Skin epidermis (tissue), 12 donors: ENCODE data around the gene SAMM50.

Source experiments
- H3K27ac ChIP-seq, 21 experiments: fragments of 200-600 bp; sonication (generic) in 11 of 21; one replicate each; pipeline ENCODE4 v1.5.0; 2020; ENCODE audit warnings: mild to moderate bottlenecking in 3 of 21, inconsistent platforms in 2 of 21, moderate library complexity in 2 of 21
- H3K4me3 ChIP-seq, 7 experiments: fragments of 200-600 bp; sonication (generic) in 2 of 7; one replicate each; pipeline ENCODE4 v1.5.0; 2020; ENCODE audit warnings: inconsistent platforms in 2 of 7, mild to moderate bottlenecking in 2 of 7, moderate library complexity in 1 of 7

Gene SAMM50

DNA sequence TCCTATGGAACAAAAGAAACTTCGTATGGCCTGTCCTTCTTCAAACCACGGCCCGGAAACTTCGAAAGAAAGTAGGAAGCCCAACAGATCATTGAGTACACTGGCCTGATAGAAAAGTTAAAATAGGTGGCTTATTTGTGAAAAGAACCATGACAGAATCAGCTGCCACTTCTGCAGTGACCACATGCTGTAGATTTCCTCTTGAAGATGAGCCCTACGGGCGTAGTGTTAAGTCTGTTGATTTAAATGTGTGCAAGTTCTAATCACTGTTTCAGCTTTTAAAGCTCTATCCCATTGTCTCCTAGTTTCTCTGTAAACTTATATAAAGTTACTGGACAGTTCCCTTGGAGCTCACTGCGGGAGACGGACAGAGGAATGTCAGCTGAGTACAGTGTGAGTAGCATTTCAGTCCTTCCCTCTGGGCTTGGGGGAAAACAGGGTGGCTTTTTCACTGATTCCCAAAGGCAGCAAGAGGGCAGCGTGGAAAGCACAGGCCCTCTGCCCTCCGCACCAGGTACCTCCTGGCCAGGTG is 17.8 kb downstream of the SAMM50 start:
- no peak overlapping the region for H3K4me3 ChIP-seq

DNA sequence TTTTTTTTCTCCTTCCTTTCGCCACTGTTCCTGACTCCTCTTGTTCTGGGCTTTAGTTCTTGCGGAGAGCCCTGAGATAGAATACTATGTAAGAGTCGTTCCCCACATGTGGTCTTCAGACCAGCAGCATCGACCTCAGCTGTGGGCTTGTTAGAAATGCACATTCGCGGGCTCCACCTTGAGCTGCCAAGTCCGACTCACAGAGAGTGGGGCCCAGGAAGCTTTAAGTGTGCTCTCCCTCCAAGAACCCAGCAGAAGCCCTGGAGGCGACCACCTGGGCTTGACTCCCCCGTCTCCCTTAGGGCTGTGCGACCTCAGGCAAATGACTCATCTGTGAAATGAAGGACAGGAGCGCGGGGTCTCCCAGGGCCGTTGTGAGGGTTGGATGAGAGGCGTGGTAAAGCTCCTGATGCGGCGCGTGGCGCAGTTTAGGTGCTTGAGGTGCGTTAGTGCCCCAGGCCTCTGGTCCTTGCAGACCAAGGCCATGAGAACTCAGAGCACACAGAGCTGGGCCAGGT is 18.8 kb downstream of the SAMM50 start:
- H3K27ac ChIP-seq: no peak overlapping the region

More for the DNA sequence above, 17.8 kb downstream of the SAMM50 start:
- no peak overlapping the region for H3K27ac ChIP-seq

DNA sequence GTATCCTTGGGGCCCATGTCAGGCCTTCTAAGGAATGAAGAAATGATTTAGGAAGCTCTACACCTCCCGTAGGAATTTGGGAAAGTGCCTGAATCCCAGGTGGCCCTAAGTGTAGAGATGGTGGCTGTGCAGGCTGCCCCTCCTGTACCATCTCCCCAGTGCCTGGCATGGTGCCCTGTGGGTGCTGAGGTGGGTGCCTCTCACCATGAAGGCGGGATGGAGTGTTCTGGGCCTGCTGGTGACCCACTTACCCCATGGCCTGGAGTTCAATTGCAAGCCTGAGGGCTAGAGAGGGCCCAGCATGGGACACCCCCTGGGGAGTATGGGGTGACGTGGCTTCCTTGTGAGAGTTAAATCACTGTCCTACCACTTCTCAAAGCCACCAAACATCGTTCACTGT is 19.8 kb downstream of the SAMM50 start:
- Histone ChIP-seq H3K27ac (no peak overlapping the region), H3K4me3 (no peak overlapping the region)

More for the DNA sequence above, 18.8 kb downstream of the SAMM50 start:
- no peak overlapping the region for H3K4me3 ChIP-seq

DNA sequence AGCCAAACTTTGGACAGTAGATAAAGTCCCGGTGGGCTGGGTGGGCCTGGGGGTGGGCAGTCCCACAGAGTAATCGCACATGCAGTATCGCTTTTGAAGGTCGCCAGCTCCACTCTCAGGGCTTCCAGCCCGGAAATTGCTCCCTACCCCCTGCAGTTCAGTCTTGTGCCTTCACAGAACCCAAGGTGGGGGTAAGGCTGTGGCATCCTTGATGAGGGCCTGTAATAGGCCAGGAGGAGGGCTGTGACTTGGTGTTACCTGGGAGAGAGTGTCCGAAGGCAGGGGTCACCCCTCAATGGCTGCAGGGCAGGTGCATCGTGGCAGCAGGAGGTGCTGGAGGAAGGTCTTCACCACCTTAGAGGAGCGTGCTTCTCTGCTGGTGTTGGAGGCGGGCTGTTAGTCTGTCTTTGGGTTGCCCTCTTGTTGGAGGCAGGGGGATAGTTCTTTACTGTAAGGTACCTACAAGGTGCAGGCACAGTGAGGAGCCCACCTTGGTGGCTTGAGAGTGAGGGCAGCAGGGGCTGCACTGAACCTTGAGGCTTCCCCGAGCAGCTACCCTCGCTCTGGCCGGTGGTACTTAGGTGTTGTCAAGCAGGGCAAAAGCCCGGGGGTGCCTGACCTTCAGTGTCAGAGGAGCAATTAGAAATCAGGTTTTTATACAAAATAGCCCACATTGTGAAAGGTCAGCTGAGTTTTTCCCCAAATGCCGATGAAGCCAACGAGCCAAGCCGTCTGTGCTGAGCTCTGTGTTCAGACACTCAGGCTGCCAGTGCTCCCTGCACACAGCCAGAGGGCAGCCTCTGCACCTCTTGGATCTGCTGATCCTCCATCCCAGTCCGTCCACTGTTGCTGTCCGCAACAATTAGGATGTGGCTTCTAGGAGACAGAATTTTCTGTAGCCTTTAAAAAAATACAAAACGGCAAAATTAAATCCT is 21.9 kb downstream of the SAMM50 start:
- no peak overlapping the region for H3K4me3 ChIP-seq

DNA sequence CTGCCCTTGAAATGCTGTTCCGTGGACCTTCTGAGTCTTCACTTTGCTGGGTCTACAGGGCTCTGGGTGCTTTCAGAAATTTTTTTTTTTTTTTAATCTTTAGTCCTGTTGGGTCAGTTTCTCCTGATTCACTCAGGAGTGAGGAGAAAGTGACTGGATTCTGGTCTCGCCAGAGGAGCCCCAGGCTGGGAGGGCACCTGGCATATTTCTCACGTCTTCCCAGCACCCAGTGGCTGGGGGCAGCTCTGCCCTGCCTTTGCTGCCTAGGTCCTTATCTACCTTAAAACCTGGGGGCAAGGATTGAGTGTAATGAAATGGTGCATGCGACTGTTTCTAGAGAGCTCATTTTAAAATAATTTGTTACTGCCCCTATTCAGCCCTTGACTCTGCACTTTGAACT is 23.3 kb downstream of the SAMM50 start:
- Histone ChIP-seq H3K4me3 (no peak overlapping the region), H3K27ac (no peak overlapping the region)

More for the DNA sequence above, 21.9 kb downstream of the SAMM50 start:
- no peak overlapping the region for H3K27ac ChIP-seq

DNA sequence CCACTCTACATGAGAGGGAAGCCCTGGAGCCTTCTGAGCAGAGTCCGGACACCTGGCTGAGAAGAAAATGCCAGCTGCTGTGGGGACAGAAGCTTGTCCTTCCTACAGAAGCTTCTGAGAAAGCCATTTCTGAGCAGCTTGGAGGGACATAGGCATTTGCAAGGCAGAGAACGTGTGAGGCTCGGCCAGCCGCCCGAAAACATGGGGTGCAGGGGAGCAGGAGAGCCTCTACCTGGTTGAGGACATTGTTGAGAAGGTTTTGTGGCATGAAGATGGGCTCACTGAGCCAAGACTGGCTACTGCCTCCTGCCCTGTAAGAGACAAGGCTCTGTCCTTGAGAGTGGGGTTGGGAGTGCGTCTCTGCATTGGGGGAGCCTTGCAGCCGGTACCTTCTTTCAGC is 25.3 kb downstream of the SAMM50 start:
- H3K27ac ChIP-seq: no peak overlapping the region
- H3K4me3 ChIP-seq: no peak overlapping the region

DNA sequence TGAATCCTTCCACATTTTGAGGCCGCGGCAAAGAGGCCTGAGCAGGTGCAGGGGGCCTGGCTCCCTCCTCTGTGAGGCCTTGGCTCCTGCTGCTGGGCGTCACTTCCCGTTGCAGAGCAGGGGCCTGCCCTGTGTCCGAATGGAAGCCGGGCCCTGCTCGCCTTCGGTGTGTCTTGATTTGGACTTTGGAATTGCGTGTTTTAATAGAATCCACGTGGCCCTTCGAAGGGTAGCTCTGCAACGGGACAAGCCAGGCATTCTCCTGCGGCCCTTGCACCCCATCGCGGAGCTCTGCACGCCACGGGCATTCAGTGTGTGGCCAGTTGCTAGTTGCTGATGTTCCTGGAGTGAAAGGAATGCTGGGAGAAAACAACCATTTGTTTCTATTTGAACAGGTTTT is 25.8 kb downstream of the SAMM50 start:
- Histone ChIP-seq H3K27ac (no peak overlapping the region), H3K4me3 (no peak overlapping the region)

DNA sequence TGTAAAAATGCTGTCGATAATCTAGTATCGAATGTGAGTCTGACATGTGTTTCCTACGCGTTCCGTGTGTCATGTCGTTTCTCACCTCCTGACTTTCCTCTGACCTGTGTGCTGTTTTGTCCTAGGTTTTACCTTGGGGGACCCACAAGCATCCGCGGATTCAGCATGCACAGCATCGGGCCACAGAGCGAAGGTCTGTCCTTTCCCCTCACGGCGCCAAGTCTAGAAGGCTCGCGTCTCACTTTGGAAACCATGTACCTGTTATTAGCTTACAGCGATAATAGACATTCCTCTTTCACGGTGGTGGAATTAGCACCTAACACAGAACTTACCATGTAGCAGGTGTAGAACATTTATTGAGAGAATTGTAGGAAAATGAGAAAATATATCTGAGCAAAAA is 28.6 kb downstream of the SAMM50 start:
- no peak overlapping the region for H3K27ac ChIP-seq
- H3K4me3 ChIP-seq: no peak overlapping the region

DNA sequence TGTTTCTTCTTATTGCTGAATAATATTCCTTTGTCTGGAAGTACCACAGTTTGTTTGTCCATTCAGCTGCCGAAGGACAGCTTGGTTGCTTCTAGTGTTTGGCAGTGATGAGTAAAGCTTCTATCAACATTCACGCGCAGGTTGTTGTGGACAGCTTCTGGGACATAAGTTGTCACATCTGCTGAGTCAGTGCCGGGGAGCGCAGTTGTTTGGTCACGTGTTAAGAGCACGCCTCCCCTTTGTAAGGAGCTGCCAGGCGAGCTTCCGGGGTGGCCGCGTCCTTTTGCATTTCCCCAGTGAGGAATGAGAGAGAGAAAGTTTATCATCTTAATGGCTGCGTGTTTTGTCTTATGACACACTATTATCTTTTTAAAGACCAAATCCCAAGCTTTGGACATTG is 30.3 kb downstream of the SAMM50 start:
- H3K27ac ChIP-seq: no peak overlapping the region
- no peak overlapping the region for H3K4me3 ChIP-seq

DNA sequence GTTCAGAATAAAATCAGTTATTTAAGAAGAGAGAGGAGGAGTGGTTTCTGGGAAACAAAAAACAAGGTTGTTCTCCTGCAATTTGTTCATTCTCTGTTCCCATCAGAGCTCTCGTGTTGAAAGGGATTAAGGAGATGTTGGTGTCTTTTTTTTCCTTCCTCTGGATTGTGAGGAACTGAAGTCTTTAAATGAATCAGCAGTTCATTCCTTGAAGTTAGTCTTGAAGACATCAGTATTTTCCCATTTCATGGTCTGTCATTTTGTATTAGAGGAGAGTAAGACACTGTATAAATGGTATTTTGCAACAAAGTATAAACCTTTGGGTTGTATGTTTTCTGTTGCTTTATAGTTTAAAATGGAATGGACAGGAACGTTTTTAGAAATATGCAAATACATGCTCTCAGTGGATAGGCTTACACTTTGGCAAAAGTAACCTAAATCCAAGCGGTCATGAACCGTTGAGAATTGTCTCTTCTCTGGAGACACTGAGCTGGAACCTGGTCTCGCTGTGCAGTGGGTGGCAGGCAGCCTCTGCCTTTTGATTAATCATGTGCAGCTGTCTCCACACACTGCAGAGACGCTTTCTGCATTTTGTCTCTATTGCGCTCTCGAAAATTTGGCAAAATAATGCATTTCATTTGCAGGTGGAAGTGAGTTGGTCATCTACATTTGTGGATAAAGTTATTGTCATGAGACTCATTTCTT is 33.0 kb downstream of the SAMM50 start:
- Histone ChIP-seq H3K27ac (no peak overlapping the region), H3K4me3 (no peak overlapping the region)

DNA sequence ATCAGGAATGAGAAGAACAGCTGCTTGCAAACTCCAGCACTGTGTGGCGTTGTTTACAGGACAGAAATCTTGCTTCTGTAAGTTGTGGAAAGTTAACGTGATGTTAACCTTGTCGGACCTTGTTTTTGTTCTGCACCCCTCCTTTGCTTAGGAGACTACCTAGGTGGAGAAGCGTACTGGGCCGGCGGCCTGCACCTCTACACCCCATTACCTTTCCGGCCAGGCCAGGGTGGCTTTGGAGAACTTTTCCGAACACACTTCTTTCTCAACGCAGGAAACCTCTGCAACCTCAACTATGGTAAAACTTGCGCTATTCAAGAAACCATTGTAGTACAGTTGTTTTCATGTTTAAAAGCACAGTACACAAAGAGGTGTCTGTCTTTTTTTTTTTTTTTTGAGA is 33.7 kb downstream of the SAMM50 start:
- Histone ChIP-seq H3K27ac (no peak overlapping the region), H3K4me3 (no peak overlapping the region)

DNA sequence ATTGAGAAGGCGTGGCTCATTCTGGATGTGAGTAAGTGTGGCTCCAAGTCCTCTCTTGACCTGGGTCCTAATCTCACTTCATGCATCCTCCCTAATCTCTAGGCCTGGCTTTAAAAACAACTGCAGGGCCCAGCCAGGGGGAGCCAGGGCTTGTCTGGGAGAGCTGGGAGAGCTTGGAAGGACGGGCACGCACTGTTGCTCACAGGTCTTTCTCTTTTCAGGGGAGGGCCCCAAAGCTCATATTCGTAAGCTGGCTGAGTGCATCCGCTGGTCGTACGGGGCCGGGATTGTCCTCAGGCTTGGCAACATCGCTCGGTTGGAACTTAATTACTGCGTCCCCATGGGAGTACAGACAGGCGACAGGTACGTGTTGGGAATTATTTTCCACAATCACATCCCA is 34.8 kb downstream of the SAMM50 start:
- Histone ChIP-seq H3K4me3 (no peak overlapping the region), H3K27ac (no peak overlapping the region)

DNA sequence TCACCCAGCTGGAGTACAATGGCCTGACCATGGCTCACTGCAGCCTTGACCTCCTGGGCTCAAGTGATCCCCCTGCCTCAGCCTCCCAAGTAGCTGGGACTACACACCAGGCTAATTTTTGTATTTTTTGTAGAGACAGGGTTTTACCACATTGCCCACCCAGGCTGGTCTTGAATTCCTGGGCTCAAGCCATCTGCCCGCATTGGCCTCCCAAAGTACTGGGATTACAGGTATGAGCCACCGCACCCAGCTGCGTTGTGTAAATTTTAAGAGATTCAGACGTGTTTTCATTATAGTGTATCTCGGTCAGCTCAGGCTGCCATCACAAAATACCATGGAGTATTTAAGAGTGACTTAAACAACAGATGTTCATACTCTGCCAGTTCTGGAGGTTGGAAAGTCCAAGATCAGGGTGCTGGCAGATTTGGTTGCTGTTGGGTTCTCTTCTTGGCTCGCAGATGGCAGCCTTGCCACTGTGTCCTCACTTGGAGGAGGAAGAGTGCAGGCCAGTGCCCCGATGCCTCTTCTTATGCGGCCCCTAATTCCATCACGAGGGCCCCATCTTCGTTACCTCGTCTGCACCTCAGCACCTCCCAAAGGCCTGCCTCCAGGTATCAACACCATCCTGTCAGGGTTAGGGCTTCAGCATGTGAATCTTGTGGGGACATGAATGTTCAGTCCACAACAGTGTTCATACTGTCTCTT is 36.2 kb downstream of the SAMM50 start:
- no peak overlapping the region for H3K4me3 ChIP-seq
- H3K27ac ChIP-seq: no peak overlapping the region

DNA sequence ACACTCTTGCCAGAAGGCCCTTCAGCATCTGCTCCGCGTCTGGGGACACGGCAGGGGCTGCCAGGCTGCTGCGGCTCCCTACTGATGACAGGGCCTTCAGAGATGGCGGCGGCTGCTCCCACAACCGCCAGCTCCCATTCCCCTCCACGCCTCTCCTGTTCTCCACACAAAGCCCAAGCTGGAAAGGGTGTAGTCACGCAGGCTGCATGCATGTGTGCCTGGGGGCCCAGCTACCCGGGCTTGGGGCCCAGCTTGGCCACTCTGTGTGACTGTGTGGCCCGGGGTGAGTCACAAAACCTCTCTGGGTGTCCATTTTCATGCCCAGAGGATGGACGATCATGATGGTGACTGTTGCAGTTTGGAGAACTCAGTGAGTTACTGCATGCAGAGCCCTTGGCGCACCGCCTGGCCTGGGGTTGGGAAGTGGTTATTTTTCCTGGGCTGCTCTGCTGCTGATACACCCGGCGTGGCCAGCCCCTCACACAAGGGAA is 37.1 kb downstream of the SAMM50 start:
- Histone ChIP-seq H3K27ac (no peak overlapping the region), H3K4me3 (no peak overlapping the region)

DNA sequence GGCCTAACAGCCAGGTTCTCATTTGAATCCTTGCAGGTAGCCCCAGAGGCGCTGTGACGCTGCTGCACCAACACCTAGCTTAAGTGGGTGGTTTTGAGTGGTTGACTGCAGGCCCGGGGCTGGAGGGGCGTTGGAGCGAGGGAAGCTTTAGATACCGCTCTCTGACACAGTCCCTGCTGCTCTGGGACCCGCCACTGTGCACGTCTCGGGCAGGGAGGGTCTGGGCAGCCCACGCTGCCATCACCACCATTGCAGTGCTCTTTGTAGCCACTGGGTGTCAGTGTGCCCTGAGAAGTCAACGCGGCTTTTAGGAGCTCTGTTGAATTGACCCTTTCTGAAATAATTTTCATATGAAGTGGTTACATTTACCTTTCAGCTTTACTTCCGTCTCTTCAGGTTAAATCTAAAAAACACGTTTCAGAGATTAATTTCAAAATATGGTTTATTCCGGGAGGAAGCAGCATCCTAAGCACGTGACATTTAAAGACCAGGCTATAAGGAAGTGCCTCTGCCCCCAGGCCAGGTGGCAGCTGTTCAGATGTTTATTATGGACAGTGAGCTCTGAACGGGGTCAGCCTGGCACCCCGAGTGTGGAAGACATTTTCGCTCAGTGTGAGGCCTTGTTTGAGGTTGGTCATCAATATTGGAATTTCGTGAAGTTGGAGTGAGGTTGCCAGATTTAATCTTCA is 38.0 kb downstream of the SAMM50 start:
- H3K4me3 ChIP-seq: no peak overlapping the region
- H3K27ac ChIP-seq: no peak overlapping the region

DNA sequence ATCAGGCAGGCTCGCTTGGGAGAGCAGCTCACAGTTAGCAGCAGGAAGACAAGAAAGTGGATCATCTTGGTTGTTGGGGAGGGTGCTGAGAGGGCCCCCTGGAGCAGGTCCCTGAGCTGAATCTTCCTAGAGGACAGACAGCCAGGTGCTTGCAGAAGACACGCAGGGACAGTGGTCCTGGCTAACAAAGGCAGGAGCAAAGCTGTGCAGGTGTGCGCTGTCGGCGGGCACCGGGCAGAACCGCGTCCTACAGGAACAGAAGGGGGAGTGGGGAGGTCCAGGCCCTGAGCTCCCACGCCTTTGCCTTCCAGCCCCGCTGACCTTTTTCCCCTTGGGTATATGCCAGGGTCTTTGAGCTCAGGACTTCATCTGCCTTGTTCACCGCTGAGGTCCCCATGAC is 38.8 kb downstream of the SAMM50 start:
- Histone ChIP-seq H3K27ac (no peak overlapping the region), H3K4me3 (no peak overlapping the region)

DNA sequence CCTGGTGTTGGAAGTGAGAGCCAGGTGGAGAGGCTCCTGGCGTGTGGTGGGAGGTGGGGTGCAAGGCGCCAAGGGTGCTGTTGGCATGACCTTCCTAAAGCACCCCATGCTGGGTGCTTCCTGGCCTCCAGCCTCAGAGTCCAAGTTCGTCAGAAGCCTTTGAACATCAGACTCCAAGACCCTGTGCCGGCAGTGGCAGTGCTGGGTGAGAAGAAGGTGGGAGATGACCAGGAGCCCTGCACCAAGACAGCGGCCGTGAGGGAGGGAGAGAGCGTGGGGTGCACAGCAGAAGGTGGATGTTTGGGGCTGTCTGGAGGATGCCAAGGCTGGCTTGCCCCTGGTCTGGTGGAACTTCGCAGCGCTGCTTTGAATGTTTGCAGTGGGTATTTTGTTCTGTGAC is 39.2 kb downstream of the SAMM50 start:
- no peak overlapping the region for H3K27ac ChIP-seq

DNA sequence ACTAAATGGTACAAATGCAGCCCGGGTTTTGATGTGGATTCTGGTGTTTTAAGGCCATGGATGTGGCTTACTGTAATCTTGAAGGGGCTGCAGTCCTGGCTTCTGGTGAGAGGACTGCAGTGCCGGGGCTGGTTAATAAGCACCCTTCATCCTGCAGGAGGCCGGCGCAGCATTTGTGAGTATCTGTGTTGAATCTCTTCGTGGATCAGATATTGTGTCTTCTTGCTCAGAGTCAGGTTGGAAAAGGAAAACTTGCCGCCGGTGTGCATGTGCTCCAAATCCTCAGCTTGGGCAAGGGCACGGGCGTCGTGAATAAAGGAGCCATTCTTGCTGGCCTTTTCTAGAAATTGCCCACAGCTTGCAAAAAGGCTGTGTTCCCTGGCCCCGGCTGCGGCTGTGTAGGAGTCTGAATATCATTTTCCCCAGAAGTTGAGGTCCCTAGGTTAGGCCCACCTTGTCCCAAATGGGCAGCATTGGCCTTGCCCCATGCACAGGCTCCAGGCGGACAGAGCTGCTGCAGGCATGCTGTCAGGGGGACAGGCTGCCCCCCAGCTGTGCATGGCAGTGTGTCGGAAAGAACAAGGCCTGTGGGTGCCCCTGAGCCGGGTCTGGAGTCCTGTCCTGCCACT is 39.9 kb downstream of the SAMM50 start:
- H3K4me3 ChIP-seq: peak overlapping the region in 1 of 7 experiments; percentile 18
- peak overlapping the region in 11 of 21 experiments; percentile 52 to 88 (median 64) for H3K27ac ChIP-seq

More for the DNA sequence above, 39.2 kb downstream of the SAMM50 start:
- no peak overlapping the region for H3K4me3 ChIP-seq

DNA sequence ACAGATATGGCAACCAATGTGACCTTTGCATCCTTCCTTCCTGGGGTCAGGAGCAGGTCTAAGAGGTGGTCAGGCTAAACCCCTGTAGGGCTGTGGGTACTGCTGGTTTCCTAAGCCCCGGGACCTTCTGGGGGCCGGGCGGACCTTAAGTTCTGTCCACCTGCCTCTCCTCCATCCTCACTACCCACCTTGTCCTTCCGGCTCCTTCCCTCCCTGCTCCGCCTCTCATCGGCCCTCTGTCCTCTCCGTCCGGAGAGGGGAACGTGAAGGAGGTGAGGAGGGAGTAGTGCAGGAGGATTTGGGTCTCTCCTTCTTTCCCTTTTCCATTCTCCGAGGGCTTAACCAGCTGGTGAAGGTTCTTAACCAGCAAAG is 40.5 kb downstream of the SAMM50 start:
- H3K27ac ChIP-seq: peak overlapping the region in 15 of 21 experiments; percentile 11 to 88 (median 61)
- peak overlapping the region in 6 of 7 experiments; percentile 1 to 32 (median 18) for H3K4me3 ChIP-seq
